ENCODE data around the gene MRPL49. TPM values are rescaled to one million over a fixed set of nuclear protein-coding genes. Genes with fewer than 3 reads are reported as not detected.
A peak's percentile ranks its signal among the peaks of the same experiment; 100 is the strongest.

Gene MRPL49
- total RNA-seq, 1 donor from 2014 or later, result 53.7 TPM

DNA sequence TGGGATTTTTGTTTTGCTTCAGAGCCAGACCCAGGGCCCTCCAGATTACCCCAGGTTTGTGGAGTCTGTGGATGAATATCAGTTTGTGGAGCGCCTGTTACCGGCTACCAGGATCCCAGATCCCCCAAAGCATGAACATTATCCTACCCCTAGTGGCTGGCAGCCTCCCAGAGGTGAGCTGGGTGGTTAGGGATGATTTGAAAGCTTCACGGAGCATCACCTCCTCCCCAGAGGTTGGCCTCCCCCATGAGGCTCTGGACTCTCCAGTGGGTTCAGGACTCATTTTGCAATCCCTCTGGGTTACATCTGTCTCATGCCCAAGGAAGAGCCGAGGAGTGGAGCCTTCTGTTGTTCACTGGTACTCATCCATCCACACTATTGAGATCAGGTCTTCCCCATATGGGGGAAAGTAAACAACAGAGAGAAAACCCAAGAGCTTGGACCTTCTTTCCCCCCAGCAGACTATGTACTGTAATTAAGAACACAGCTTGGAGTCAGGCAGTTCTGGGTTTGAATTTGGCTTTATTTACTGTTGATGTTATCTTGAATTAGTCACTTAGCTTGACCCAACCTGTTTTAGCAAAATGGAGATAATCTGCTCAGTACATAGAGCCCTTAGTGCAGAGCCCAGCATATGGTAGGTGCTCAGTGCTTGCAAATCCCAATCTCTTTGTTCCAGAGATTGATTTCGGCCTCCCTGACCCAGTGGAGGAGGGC lies 2.5 kb downstream of the MRPL49 start:
- peak; percentile 6 for DNase-seq
- no peak for TF ChIP-seq CTCF (IDR thresholded peaks at IDR 0.05)
- H3K27ac ChIP-seq, result no peak overlapping the region
- no peak for ATAC-seq
- H3K9me3 ChIP-seq, result no peaks in the 10 kb centered on the region
- H3K36me3 ChIP-seq, result peaks cover 72% of the 10 kb centered on the region
- H3K27me3 ChIP-seq, result no peaks in the 10 kb centered on the region
- H3K4me1 ChIP-seq, result peaks cover 16% of the 10 kb centered on the region
- H3K4me3 ChIP-seq, result no peak overlapping the region
- intact Hi-C loops (cut with DNase I), result no loop called here

- intact Hi-C loops (cut with DNase I), result no loop called here
- H3K9me3 ChIP-seq, result no peaks in the 10 kb centered on the region
- no peak overlapping the region for H3K27ac ChIP-seq
- no peaks in the 10 kb centered on the region for H3K27me3 ChIP-seq
- peaks cover 72% of the 10 kb centered on the region for H3K36me3 ChIP-seq
- no peak overlapping the region for H3K4me3 ChIP-seq
- DNase-seq (peak; percentile 9), ATAC-seq (no peak)
- peaks cover 16% of the 10 kb centered on the region for H3K4me1 ChIP-seq
- TF ChIP-seq CTCF (IDR thresholded peaks at IDR 0.05), result no peak
Measured at GRCh38 chr11:65125197-65126056, 3.3 kb downstream of the MRPL49 start.

DNA sequence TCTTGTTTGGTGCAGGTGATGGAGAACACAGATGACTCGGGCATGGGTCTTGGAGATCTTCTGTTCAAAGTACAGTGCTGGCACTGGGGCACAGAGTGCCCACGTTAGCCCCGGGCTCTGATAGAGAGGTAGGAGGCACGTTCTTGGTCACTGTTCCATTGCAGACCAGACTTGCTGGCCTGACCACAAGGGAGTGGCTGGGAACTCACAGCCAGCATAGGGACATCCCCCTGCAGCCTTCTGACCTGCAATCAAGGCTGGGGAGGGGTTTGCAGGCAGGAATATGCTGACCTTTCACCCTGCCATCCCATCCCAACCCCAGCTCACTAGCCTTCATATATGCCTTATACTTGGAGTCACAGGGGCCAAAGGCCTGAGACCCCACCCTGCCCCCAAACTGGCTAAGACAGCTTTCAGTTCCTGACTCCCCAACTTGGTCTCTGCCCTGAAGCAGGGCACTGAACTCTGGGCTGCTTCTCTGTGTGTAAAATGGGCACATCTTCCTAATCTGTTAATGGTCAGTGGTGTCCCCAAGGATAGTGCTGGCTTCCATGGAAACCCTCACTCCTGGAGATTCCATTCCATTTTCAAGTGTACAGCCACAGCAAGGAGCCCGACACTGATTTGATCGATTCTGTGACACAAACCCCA lies 4.6 kb downstream of the MRPL49 start:
- ATAC-seq, result no peak

GRCh38 chr11:65127473-65128181 lies 5.5 kb downstream of the MRPL49 start:
- DNase-seq (no peak), ATAC-seq (no peak)
- TF ChIP-seq CTCF (IDR thresholded peaks at IDR 0.05), result no peak
- Histone ChIP-seq H3K27me3 (no peaks in the 10 kb centered on the region), H3K4me1 (peaks cover 12% of the 10 kb centered on the region), H3K4me3 (no peak overlapping the region), H3K27ac (no peak overlapping the region), H3K9me3 (no peaks in the 10 kb centered on the region), H3K36me3 (peaks cover 85% of the 10 kb centered on the region)
- intact Hi-C loops (cut with DNase I), result no loop called here

More for the DNA sequence above, 4.6 kb downstream of the MRPL49 start:
- intact Hi-C loops (cut with DNase I), result no loop called here
- H3K36me3 ChIP-seq, result peaks cover 76% of the 10 kb centered on the region
- H3K27ac ChIP-seq, result no peak overlapping the region
- no peaks in the 10 kb centered on the region for H3K27me3 ChIP-seq
- no peak overlapping the region for H3K4me3 ChIP-seq
- H3K4me1 ChIP-seq, result peaks cover 6% of the 10 kb centered on the region
- no peak for DNase-seq
- H3K9me3 ChIP-seq, result no peaks in the 10 kb centered on the region
- no peak for TF ChIP-seq CTCF (IDR thresholded peaks at IDR 0.05)
